SU-DHL-6 (cell line): ENCODE data around the gene CCDC85C.

Experiments
- H2AFZ ChIP-seq: fragments of 200-600 bp; sonication (generic); 2 replicates; pipeline ENCODE4 v1.6.1; 2014; ENCODE audit warnings: low read depth, mild to moderate bottlenecking, moderate library complexity, mixed read lengths, antibody characterized with exemption, low read length; ENCODE audit not compliant: severe bottlenecking
- H3F3A ChIP-seq: fragments of 200-600 bp; shearing (Covaris generic); 2 replicates; pipeline ENCODE4 v1.6.0; 2016; ENCODE audit warnings: antibody characterized with exemption, mild to moderate bottlenecking; ENCODE audit not compliant: insufficient read depth
- H3K27ac ChIP-seq: fragments of 200-600 bp; sonication (generic); 2 replicates; pipeline ENCODE4 v1.5.1; 2016; ENCODE audit warnings: low read depth, mild to moderate bottlenecking, low read length, moderate library complexity, mixed read lengths
- H3K27me3 ChIP-seq: fragments of 200-600 bp; sonication (generic), shearing (Covaris generic); 2 replicates; pipeline ENCODE4 v1.6.0; 2014; ENCODE audit warnings: mild to moderate bottlenecking, low read length
- H3K36me3 ChIP-seq: fragments of 200-600 bp; sonication (generic); 2 replicates; pipeline ENCODE4 v1.6.1; 2014; ENCODE audit warnings: mild to moderate bottlenecking, low read length, mixed read lengths
- H3K4me2 ChIP-seq: fragments of 300-600, 200-600 bp; shearing (Covaris generic), sonication (generic); 2 replicates; pipeline ENCODE4 v1.6.0; 2014; ENCODE audit warnings: low read length, low read depth, mild to moderate bottlenecking; ENCODE audit not compliant: poor library complexity, severe bottlenecking
- H3K4me3 ChIP-seq: fragments of 200-600 bp; sonication (generic); 2 replicates; pipeline ENCODE4 v1.5.1; 2014; ENCODE audit warnings: antibody characterized with exemption, low read length, mild to moderate bottlenecking, mixed read lengths; ENCODE audit not compliant: insufficient read depth, poor library complexity, severe bottlenecking
- H3K79me2 ChIP-seq: fragments of 200-600 bp; sonication (generic); 2 replicates; pipeline ENCODE4 v1.6.1; 2014; ENCODE audit warnings: mild to moderate bottlenecking, low read length, moderate library complexity; ENCODE audit not compliant: insufficient read depth
- H3K9ac ChIP-seq: fragments of 200-600 bp; sonication (generic); 2 replicates; pipeline ENCODE4 v1.7.0; 2014; ENCODE audit warnings: mild to moderate bottlenecking, low read length
- H3K9me2 ChIP-seq: fragments of 200-600 bp; sonication (generic); replicated peaks from 2 replicates; pipeline ENCODE4 v1.6.1; 2014; ENCODE audit warnings: low read length; ENCODE audit not compliant: insufficient read depth
- H3K9me3 ChIP-seq: fragments of 200-600 bp; sonication (generic); 2 replicates; pipeline ENCODE4 v1.6.1; 2014; ENCODE audit warnings: low read length, mixed read lengths; ENCODE audit not compliant: insufficient read depth
- H4K20me1 ChIP-seq: fragments of 200-600 bp; sonication (generic); 2 replicates; pipeline ENCODE4 v1.6.1; 2014; ENCODE audit warnings: low read depth, mild to moderate bottlenecking, antibody characterized with exemption, low read length, moderate library complexity, mixed read lengths
- CTCF ChIP-seq: fragments of 200-600 bp; sonication (generic); IDR thresholded peaks from one replicate; pipeline ENCODE4 v1.5.1; 2017; ENCODE audit warnings: antibody characterized with exemption, mild to moderate bottlenecking, low read length, moderate library complexity; ENCODE audit not compliant: insufficient read depth, poor library complexity, severe bottlenecking
- EZH2phosphoT487 ChIP-seq: fragments of 200-600 bp; sonication (generic), shearing (Covaris generic); conservative IDR thresholded peaks from 2 replicates; pipeline ENCODE4 v1.6.1; 2018; ENCODE audit warnings: mild to moderate bottlenecking, antibody characterized with exemption, low read length, moderate library complexity, mixed read lengths

Gene CCDC85C

GRCh38 chr14:99513183-99513694, 90.8 kb downstream of the CCDC85C start:
- Histone ChIP-seq H4K20me1 (no peaks in the 10 kb centered on the region), H3K79me2 (no peaks in the 10 kb centered on the region), H3K36me3 (no peaks in the 10 kb centered on the region), H3K9me3 (no peaks in the 10 kb centered on the region), H3K4me2 (no peak overlapping the region), H3K27me3 (no peaks in the 10 kb centered on the region), H3K9me2 (no peaks in the 10 kb centered on the region), H2AFZ (no peak overlapping the region), H3F3A (no peaks in the 10 kb centered on the region), H3K9ac (no peak overlapping the region), H3K4me3 (no peak overlapping the region), H3K27ac (no peak overlapping the region)
- TF ChIP-seq CTCF: no peak
- TF ChIP-seq EZH2phosphoT487: no peak

GRCh38 chr14:99512571-99513182, 91.3 kb downstream of the CCDC85C start:
- no peak overlapping the region for H2AFZ ChIP-seq
- H3K36me3 ChIP-seq: no peaks in the 10 kb centered on the region
- no peaks in the 10 kb centered on the region for H3K9me3 ChIP-seq
- no peaks in the 10 kb centered on the region for H3K27me3 ChIP-seq
- H3K27ac ChIP-seq: no peak overlapping the region
- TF ChIP-seq EZH2phosphoT487: no peak
- no peak for TF ChIP-seq CTCF
- H3F3A ChIP-seq: no peaks in the 10 kb centered on the region
- H3K9ac ChIP-seq: no peak overlapping the region
- H3K9me2 ChIP-seq: no peaks in the 10 kb centered on the region
- no peak overlapping the region for H3K4me3 ChIP-seq
- H3K79me2 ChIP-seq: no peaks in the 10 kb centered on the region
- no peaks in the 10 kb centered on the region for H4K20me1 ChIP-seq
- no peak overlapping the region for H3K4me2 ChIP-seq

DNA sequence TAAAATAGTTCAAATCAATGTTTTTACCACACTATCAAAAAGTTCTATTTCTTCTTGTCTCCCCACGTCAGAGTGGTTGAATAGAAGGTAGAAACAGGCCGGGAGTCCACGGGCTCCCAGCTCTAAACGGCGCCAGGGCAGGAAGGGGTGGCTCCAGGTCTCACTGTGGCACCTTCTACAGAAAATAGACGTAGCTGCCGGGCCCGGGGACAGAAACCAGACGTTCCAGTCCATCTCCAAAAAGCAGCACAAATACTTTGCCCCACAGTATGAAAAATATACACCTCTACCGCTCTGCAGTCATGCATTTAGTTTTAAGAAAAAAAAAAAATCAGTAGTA, 91.9 kb downstream of the CCDC85C start:
- no peak overlapping the region for H3K4me2 ChIP-seq
- no peaks in the 10 kb centered on the region for H3K79me2 ChIP-seq
- H3K36me3 ChIP-seq: no peaks in the 10 kb centered on the region
- no peaks in the 10 kb centered on the region for H3F3A ChIP-seq
- H3K27ac ChIP-seq: no peak overlapping the region
- H3K4me3 ChIP-seq: no peak overlapping the region
- H4K20me1 ChIP-seq: no peaks in the 10 kb centered on the region
- no peak for TF ChIP-seq EZH2phosphoT487
- TF ChIP-seq CTCF: no peak
- H2AFZ ChIP-seq: no peak overlapping the region
- H3K27me3 ChIP-seq: no peaks in the 10 kb centered on the region
- H3K9me2 ChIP-seq: no peaks in the 10 kb centered on the region
- no peak overlapping the region for H3K9ac ChIP-seq
- no peaks in the 10 kb centered on the region for H3K9me3 ChIP-seq
